H54 (cell line): ENCODE results near the gene SOX18.

ENCODE experiments used
- DNase-seq: peaks from one replicate; pipeline ENCODE4 v3.0.0; 2011; ENCODE audit warnings: low spot score, mixed read lengths; ENCODE audit not compliant: insufficient read length
- FAIRE-seq: peaks from 3 replicates; lab custom pipeline; 2011; peaks lifted over from hg19 to GRCh38; lab: Jason Lieb, UNC
- POLR2A ChIP-seq: IDR thresholded peaks from 2 replicates; pipeline ENCODE4 v1.6.1; 2011; ENCODE audit warnings: low read depth, mild to moderate bottlenecking, low read length

The SOX18 gene

DNA sequence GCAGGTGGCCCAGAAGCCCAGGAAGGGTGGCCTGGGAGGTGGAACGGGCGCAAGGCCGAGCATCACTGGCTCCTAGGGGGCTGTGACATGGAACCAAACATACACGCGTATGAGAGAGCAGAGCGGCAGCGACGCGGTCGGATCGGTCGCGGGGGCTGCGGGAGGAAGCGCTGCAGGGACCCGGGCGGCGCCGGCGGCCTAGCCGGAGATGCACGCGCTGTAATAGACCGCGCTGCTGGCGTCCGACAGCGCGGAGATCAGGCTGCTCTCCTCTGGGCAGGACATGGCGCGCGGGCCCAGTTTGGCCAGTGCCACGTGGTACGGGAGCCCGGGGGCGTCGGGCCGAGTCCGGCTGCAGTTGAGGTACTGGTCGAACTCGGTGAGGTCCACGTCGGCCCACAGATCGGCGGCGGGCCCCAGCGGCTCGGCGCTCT, 1.5 kb downstream of the SOX18 start:
- TF ChIP-seq POLR2A, result no peak
- DNase-seq, result no peak
- FAIRE-seq, result no peak

DNA sequence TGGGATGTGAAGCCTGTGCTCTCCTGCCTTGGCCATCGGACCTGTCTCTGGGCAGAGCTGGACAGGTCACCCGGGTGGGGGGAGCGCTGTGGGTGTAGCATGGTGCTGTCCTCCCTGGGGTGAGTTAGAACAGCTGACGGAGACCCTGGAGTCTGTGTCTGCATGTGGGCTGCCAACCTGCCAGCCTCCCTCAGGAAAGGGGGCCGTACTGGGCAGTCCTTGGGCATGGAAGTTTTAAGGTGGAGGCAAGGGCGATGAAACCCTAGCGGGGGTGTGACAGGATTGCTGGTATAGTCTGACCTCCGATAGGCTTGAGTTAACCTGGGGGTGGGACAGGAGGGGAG, 2.4 kb downstream of the SOX18 start:
- TF ChIP-seq POLR2A, result no peak
- FAIRE-seq (no peak), DNase-seq (no peak)

DNA sequence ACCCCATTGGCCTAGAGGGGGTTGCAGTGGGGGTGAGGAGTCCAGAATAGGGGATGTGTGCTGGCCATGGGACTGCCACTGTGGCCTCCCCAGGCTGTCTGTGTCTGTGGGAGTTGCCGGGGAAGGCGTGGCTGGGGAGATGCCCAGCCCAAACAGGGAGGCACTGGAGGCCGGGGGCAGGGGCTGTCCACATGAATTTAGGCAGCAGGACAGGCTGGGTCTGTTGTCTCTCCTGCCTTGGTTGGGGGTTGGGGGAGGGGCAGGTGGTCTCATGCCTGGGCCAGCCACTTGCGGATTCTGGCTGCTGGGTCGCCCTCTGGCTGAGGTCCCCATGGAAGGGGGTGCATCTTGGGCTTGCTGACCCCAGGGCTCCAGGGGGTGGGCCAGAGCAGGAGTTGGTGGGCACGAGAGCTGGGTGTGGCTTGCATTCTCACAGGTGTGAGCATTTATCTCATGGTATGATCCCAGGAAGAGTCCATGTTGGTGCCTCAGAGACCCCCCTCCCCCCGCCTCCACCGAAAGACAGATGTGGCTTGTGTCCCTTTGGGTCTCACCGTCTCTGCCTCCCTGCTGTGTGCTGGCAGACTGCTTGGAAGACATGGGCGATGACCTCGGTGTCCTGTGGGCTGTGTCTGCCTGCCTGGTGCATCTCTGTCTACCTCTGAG, 4.0 kb downstream of the SOX18 start:
- FAIRE-seq, result no peak
- no peak for DNase-seq
- no peak for TF ChIP-seq POLR2A

DNA sequence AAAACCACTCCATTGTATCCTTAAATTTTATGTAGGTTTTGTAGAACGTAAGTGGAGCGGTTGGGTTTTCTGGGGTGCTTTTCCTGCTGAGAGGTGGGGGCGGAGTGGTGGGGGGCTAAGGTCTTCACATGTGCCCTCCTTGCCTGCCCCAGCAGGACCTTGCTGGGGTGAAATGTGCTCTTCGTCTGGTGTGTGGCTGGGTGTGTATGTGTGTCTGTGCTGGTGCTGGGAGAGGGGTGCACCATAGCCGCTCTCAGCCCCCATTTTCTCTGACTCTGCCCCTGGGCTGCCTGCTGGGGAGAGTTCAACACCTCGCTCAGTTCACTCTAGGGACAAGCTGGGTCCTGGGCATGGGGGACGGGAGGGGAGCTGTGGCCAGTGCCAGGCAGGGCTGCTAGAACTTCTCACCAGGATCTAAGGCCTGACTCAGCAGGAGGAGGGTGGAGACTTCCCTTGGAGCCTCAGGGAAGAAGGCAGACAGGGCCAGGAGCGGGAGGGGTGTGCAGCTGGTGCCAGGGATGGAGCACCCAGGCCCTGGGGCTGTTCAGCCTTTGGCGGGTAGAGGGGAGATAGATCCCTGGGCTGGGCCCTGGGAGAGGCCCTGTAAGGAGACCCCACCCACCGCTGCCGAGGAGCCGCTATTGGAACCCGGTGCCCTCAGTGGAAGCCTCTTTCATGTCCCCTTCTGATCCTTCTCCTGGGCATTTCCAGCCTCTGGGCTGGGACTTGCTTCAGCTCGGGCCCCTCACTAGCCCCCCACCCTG, 4.8 kb downstream of the SOX18 start:
- peak; percentile 96 for DNase-seq
- no peak for FAIRE-seq

DNA sequence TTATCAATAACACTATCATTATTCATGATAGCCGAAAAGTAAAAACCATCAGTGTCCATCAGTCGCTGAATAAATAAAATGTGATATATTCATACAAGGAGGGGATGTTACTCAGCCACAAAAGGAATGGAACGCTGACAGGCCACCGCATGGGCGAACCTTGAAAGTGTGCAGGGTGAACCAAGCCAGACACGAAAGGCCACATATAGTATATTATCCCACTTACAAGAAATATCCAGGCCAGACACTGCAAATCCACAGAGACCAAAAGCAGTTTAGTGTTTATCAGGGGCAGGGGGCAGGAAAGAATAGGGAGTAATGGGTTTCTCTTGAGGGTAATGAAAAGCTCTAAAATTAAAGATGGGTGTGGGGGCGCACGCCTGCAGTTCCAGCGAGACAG, 5.7 kb downstream of the SOX18 start:
- FAIRE-seq (no peak), DNase-seq (no peak)
- no peak for TF ChIP-seq POLR2A

More for the DNA sequence above, 4.8 kb downstream of the SOX18 start:
- no peak for TF ChIP-seq POLR2A

DNA sequence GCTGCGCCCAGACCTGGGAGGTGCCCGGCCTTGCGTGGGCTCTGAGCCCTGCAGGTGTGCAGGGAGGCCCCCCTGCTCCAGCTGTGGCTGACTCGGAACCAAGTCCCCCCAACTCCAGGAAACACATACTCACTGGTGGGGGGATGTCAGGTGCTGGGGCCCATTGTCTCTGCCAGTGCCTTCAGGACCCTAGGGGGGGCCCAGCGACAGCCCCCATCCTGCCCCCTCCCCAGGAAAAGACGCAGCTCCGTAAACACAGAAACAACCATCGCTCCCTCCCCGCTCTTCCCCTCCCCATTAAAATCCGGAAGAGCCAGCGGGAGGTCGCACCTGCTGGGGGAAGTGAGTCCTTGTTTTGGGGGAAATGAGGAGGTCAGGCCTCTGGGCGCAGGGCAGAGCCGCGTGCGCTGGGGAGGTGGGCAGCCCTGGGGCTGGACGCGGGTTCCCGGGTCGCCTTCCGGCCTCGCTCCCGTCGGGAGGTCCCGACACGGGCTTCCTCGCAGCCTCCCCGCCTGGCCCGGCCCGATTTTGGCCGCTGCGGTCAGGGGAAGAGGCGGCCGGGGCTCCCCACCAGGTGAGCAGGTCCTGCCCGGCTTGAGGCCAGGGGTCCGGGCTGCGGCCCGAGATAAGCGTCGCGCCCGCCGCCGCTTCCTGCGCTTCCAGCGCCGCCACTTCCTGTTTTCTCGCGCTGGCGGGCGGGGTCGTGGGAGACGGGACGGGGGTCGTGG, 7.2 kb downstream of the SOX18 start:
- DNase-seq (no peak), FAIRE-seq (no peak)
- no peak for TF ChIP-seq POLR2A

DNA sequence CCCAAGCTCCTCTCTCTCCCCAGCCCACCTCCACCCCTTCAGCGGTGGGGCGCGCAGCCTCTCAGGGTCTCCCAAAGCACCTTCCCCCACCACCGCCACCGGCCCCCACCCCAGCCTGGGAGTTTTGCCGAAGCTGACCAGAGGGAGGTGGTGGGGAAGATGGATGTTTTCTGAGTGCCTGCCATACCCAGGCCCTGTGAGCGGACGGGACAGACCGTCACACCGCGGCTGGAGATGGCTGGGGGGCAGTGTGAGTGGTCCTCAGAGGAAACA, 7.7 kb downstream of the SOX18 start:
- no peak for TF ChIP-seq POLR2A
- DNase-seq (no peak), FAIRE-seq (no peak)

DNA sequence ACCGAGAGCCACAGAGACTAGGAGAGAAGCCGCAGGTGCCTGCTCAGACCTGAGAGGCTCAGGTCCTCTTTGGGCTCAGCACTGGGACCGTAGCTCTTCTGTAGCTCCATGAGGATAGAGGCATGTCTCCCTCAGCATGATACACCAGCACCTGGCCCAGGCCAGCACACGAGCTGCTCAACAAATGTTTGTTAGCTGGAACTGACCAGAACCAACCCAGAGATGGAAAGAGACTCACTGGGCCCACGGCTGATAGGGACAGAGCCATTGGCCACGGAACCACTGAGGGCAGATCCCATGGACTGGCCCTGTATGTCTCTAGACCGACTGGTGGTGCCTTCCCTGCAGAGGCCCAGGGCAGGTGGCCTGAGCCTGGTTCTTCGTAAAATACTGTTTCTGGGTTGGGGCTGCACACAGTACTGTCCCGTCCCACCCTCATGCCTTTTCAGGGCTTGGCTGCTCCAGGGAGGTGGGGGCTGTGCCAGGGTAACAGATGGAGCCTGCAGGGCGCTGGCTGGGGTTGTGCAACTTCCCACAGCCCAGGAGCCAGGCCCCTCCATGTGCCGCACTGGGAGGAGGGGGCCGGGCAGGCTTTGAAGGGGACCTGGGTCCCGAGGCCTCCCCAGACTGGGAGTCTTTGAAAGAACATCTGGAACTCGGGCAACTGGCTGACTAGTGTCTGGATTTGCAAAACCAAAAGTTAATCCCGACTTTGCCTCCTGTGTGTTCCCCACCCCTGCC, 8.2 kb downstream of the SOX18 start:
- no peak for DNase-seq
- no peak for TF ChIP-seq POLR2A

DNA sequence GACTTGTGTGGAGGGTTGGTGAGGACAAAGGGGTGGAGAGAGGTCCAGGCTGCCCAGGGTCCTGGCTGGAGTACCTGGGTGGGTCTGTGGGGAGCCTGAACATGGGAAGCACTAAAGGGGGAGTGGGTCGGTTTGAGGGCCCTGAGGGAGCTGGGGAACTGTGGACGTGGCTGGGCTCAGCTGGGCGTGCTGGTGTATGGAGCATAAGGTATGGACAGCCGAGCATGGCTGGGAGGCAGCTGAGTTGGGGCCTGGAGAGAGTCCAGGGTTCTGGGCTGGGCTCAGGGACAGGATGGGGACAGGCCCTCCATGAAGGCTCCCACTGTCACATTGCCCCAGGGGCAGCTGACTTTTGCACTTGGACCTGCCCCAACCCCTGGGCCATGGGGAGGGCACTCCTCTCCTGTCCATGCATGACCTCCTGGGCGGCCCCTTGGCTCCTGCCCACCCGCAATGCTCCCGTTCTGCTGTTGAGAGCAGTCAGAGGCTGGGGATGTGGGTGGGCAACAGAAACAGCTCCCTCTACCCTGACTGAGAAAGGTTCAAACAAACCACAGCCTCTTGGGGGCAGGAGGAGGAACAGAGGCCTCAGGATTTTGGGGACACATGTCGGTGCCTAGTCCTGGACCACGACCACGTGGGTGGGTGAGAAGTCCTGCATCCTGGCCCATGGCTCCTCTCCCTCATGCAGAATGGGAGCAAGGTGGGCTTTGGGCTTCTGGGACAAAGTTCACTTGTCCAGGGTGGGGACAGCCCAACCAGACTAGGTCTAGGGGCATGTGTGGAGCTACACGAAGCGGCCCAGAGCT, 9.0 kb downstream of the SOX18 start:
- no peak for DNase-seq
- no peak for FAIRE-seq
- TF ChIP-seq POLR2A, result no peak

More for the DNA sequence above, 8.2 kb downstream of the SOX18 start:
- no peak for FAIRE-seq

DNA sequence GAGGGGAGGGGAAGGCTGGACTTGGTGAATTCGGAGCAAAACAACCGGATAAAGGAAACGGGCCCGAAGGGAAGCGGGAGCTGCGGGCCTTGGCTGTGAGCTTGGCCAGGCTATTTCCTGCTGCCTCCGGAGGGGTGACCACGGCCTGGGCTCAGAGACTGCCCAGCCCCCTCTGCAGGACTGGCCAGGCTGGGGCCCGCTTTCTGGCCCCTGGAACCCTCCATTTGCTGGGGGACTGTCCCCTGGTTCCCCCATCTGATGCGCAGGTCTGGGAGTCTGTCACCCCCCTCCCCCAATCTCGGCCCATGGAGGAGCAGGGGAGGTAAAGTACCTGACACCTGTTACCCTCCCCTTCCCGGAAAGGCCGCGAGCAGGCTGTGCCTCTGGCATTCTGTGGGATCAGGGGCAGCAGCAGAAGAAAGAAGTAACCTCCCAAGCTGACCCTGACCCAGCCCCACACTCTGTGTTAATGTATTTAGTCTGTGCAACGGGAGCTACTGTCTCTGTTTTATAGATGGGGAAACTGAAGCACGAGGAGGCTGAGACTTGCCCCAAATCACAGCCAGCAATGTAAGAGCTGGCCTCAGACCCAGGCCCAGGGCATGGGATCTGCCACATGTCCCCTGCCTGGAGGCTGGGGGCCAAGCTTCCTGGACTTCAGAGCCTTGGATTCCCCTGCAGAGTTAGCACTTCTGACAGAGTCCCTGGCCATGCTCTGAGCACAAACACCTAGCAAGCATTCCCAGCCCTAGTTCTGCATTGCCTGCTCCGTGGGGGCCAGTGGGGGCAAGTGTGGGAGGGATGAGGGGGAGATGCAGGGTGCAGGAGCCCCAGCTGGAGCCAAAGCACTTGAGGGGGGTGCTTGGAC, 9.9 kb downstream of the SOX18 start:
- DNase-seq (no peak), FAIRE-seq (no peak)
- no peak for TF ChIP-seq POLR2A

DNA sequence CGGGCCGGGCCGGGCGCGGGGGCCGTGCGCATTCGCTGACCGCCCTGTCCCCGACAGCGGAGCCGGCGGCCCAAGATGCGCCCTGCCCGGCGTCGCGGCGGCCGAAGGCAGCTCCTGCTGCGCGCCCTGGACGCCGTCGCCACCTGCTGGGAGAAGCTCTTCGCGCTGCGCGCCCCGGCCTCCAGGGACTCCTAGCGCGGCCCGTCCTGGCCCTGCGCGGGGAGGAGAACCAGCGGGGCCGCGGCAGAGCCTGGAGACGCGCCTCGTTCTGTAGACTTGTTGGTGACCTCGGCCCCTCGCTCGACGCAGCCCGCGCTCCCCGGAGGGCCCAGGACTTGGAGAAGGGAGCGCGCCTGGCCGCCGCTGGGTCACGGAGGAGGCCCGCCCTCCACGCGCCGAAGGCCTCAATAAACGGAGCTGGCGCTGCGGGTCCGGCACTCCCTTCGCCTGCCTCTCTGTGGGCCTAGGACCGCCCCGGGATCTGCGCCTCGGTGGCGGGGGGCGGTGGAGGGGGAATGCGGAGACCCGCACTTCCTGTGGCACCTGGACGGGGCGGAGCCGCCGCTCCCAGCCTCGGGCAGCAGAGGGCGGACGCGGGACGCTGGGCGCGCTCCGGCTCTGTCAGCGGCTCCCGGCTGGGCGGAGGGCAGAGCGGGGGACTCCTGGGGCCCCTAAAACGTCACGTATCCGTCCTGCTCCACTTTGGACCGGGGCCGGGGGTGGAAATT, 10.7 kb downstream of the SOX18 start:
- DNase-seq (peak; percentile 90), FAIRE-seq (no peak)
- TF ChIP-seq POLR2A, result no peak

DNA sequence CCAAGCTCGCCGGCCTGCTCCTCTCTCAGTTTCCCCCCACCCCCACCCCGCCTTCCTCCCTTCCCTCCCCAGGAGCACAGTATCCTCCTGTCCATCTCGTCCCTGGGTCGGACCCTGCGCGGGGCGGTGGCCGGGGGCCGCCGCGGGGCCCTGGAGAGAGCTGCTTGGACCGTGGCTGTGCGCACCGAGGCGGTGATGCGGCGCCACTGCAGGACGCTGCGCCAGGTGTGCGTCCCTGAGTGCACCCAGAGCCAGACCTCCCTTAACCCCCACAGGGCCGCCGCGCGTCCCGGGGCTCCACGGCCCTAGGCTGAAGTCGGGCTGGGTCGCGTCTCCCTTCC, 11.2 kb downstream of the SOX18 start:
- TF ChIP-seq POLR2A, result no peak
- no peak for DNase-seq
- FAIRE-seq, result no peak
